ENCODE results near the gene P4HA1.

Gene P4HA1

DNA sequence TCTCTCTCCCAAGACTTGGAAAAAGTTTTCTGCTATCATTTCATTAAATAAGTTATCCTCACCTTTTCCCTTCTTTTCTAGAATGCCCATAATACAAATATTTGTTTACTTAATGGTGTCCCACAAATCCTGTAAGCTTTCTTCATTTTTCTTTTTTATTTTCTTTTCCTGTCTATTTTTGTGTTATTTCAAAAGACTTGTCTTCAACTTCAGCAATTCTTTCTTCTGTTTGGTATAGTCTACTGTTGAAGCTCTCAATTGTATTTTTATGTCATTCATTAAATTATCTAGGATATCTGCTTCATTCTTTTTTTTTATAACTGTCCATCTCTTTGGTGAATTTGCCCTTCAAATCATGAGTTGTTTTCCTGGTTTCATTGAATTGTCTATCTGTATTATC, 117.0 kb downstream of the P4HA1 start:
- DNase-seq (ENCODE audit: low spot score), result no peak

- DNase-seq (ENCODE audit: low spot score), result no peak
Measured at GRCh38 chr10:72976886-72977285, 119.8 kb downstream of the P4HA1 start.
